Lung (tissue), 12 donors: ENCODE measurements around the gene RBPJ. TPM values are rescaled to one million over a fixed set of nuclear protein-coding genes. Genes with fewer than 3 reads are reported as not detected.

Experiments
- ATAC-seq: fragments of 200-7000 bp; cut with Tn5 transposase; one replicate; pipeline ENCODE4 v1.9.1; 2020; ENCODE audit warnings: moderate number of reproducible peaks; ENCODE audit not compliant: insufficient read depth, low FRiP score
- DNase-seq, 3 donors: peaks; one replicate each; pipeline ENCODE4 v3.0.0-alpha.2; 2013 to 2017
- H3K27ac ChIP-seq, 2 donors: one replicate each; pipeline ENCODE4 v1.5.1; 2013; ENCODE audit warnings: mild to moderate bottlenecking in 2 of 2, moderate library complexity in 2 of 2, control low read depth in 1 of 2, inconsistent platforms in 1 of 2, low read depth in 1 of 2, low read length in 1 of 2
- H3K27me3 ChIP-seq, 3 donors: one replicate each; pipeline ENCODE4 v1.5.1; 2013; ENCODE audit warnings: low read length in 2 of 3; ENCODE audit not compliant: control insufficient read depth in 3 of 3, insufficient read depth in 3 of 3
- H3K36me3 ChIP-seq, 4 donors: one replicate each; pipeline ENCODE4 v1.5.1; 2013; ENCODE audit warnings: low read length in 4 of 4, mild to moderate bottlenecking in 1 of 4, moderate library complexity in 1 of 4; ENCODE audit not compliant: control insufficient read depth in 4 of 4, insufficient read depth in 4 of 4
- H3K4me1 ChIP-seq, 5 donors: one replicate each; pipeline ENCODE4 v1.5.1; 2013; ENCODE audit warnings: low read length in 5 of 5, mild to moderate bottlenecking in 2 of 5, moderate library complexity in 1 of 5; ENCODE audit not compliant: control insufficient read depth in 5 of 5, insufficient read depth in 5 of 5
- H3K4me3 ChIP-seq: one replicate; pipeline ENCODE4 v1.5.1; 2013; ENCODE audit warnings: mild to moderate bottlenecking, control low read depth, moderate library complexity
- H3K9ac ChIP-seq, 2 donors: one replicate each; pipeline ENCODE4 v1.5.1; 2013; ENCODE audit warnings: low read length in 2 of 2, control low read depth in 1 of 2; ENCODE audit not compliant: insufficient read depth in 1 of 2
- H3K9me3 ChIP-seq, 4 donors: one replicate each; pipeline ENCODE4 v1.5.1; 2013; ENCODE audit warnings: low read length in 3 of 4, mild to moderate bottlenecking in 1 of 4, moderate library complexity in 1 of 4; ENCODE audit not compliant: control insufficient read depth in 4 of 4, insufficient read depth in 3 of 4
- CTCF ChIP-seq: IDR thresholded peaks from 2 replicates; pipeline ENCODE4 v1.5.1; 2012; ENCODE audit warnings: mild to moderate bottlenecking; ENCODE audit errors: control extremely low read depth, extremely low read depth
- WGBS, 2 donors: extraction: QIAGEN DNeasy Blood & Tissue Kit; methylation state at CpG; one replicate each; pipeline ENCODE4 v1.1.7; 2013; 5-methylcytosine and 5-hydroxymethylcytosine counted together
- polyA plus RNA-seq, 2 donors: library from polyadenylated mRNA; stranded (reverse); fragments of 200-250 nt; gene quantifications; one replicate each; pipeline ENCODE4 v1.2.1, GENCODE V29; 2013
- total RNA-seq, 2 donors: library from RNA; depleted of rRNA in 1 of 2; stranded (reverse); fragments of >200 nt in 1 of 2; gene quantifications; one replicate each; pipeline ENCODE4 v1.2.1, GENCODE V29; 2014 to 2021
- donor health status: control.
- donor health status: control.
- donor health status: Bipolar disorder and iron deficiency.
- donor health status: healthy.
- donor health status: DM: yes; HTN: yes; CAD: no.

The RBPJ gene
- total and polyA plus RNA-seq, 4 donors: 39.1 to 130 (median 58.9) TPM

GRCh38 chr4:26457412-26457811, 136.6 kb downstream of the RBPJ start:
- H3K4me1 ChIP-seq: peaks cover 0 to 19% (median 10%) of the 10 kb centered on the region in 5 donors
- whole genome bisulfite sequencing, 2 donors: 88% methylated on average over 6 of the region's 6 CpGs

GRCh38 chr4:26458157-26458561, 137.3 kb downstream of the RBPJ start:
- H3K9ac ChIP-seq: no peak overlapping the region
- WGBS, 2 donors: 33 to 56% methylated on average over 7 of the region's 7 CpGs
- no peak overlapping the region for H3K4me3 ChIP-seq
- ATAC-seq (no peak), DNase-seq (peak; percentile 75 to 94 (median 88))
- no peak overlapping the region for H3K27ac ChIP-seq
- peaks cover 0 to 18% (median 10%) of the 10 kb centered on the region in 5 donors for H3K4me1 ChIP-seq
- H3K27me3 ChIP-seq: no peaks in the 10 kb centered on the region
- H3K36me3 ChIP-seq: no peaks in the 10 kb centered on the region
- H3K9me3 ChIP-seq: peaks cover 0 to 7% (median 2%) of the 10 kb centered on the region in 4 donors
- TF ChIP-seq CTCF: no peak

More at GRCh38 chr4:26457412-26457811, 136.6 kb downstream of the RBPJ start:
- no peak overlapping the region for H3K27ac ChIP-seq
- no peaks in the 10 kb centered on the region for H3K27me3 ChIP-seq
- H3K4me3 ChIP-seq: no peak overlapping the region
- H3K36me3 ChIP-seq: no peaks in the 10 kb centered on the region
- H3K9me3 ChIP-seq: peaks cover 0 to 7% (median 2%) of the 10 kb centered on the region in 4 donors
- DNase-seq (no peak), ATAC-seq (no peak)
- no peak overlapping the region for H3K9ac ChIP-seq
- no peak for TF ChIP-seq CTCF

- TF ChIP-seq CTCF: peak; percentile 27
- H3K9me3 ChIP-seq: peaks cover 0 to 4% (median 1%) of the 10 kb centered on the region in 4 donors
- H3K27ac ChIP-seq: no peak overlapping the region
- H3K4me3 ChIP-seq: no peak overlapping the region
- WGBS, 2 donors: 33 to 44% methylated on average over 19 of the region's 19 CpGs
- peak in 2 of 3 donors; percentile 66 to 77 for DNase-seq
- H3K4me1 ChIP-seq: peaks cover 0 to 18% (median 10%) of the 10 kb centered on the region in 5 donors
- H3K9ac ChIP-seq: no peak overlapping the region
- H3K36me3 ChIP-seq: no peaks in the 10 kb centered on the region
- H3K27me3 ChIP-seq: no peaks in the 10 kb centered on the region
- ATAC-seq: peak; percentile 30
These were observed 138.4 kb downstream of the RBPJ start for GRCh38 chr4:26459054-26459755.
